ENCODE data around the gene MRPS5.

DNA sequence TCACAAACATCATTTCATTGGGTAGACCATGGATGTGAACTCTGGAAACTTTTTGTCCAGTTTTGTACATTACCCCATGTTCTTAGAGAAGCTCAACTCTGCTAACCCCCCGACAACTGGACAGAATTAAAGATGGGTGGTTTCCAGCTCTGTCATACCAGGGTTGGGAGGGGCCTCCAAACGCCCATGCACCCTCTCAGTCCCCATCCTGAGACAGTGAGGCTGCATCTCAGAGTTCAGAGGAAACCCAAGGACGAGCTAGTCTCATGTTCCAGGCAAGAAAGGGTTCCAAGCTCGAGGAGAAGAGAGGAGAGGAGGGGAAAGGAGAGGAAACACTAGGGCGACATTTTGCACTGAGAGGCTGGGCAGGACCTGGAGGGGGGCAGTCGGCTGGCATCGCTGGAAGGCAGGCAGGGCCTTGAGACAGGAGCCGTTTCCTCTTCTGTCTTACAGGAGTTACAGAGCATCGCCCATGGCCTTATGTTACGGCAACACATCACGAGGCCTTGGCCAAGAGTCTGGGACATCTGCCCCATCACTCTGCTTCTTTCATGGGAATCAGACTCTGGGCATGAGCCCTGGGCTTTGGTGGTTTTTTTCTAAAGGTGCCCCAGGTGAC is 79.7 kb downstream of the MRPS5 start:
- no peak for TF ChIP-seq CTCF (IDR thresholded peaks at IDR 0.05; ENCODE audit: low read length)
- TF ChIP-seq EZH2 (IDR thresholded peaks at IDR 0.05; ENCODE audit: borderline replicate concordance, low read length) = no peak
